Measurements from ENCODE around the gene PLCB4.

Gene PLCB4

GRCh38 chr20:9498322-9498721, 429.4 kb downstream of the PLCB4 start:
- DNase-seq (ENCODE audit: low read depth), result no peak

- no peak for DNase-seq (ENCODE audit: low read depth)
Measured at GRCh38 chr20:9499126-9499899, 430.4 kb downstream of the PLCB4 start.

- no peak for DNase-seq (ENCODE audit: low read depth)
Measured at GRCh38 chr20:9500121-9500520, 431.2 kb downstream of the PLCB4 start.

- DNase-seq (ENCODE audit: low read depth), result no peak
Measured at GRCh38 chr20:9501473-9501872, 432.6 kb downstream of the PLCB4 start.

GRCh38 chr20:9503526-9504245, 434.8 kb downstream of the PLCB4 start:
- DNase-seq (ENCODE audit: low read depth), result no peak

- DNase-seq (ENCODE audit: low read depth), result no peak
Measured at GRCh38 chr20:9506280-9506821, 437.5 kb downstream of the PLCB4 start.

GRCh38 chr20:9506964-9507369, 438.1 kb downstream of the PLCB4 start:
- DNase-seq (ENCODE audit: low read depth), result no peak

- DNase-seq (ENCODE audit: low read depth), result no peak
Measured at GRCh38 chr20:9507544-9508239, 438.8 kb downstream of the PLCB4 start.

- DNase-seq (ENCODE audit: low read depth), result no peak
Measured at GRCh38 chr20:9508240-9508661, 439.4 kb downstream of the PLCB4 start.

- no peak for DNase-seq (ENCODE audit: low read depth)
Measured at GRCh38 chr20:9508696-9509178, 439.9 kb downstream of the PLCB4 start.

- no peak for DNase-seq (ENCODE audit: low read depth)
Measured at GRCh38 chr20:9509246-9509645, 440.4 kb downstream of the PLCB4 start.

GRCh38 chr20:9510911-9511310, 442.0 kb downstream of the PLCB4 start:
- no peak for DNase-seq (ENCODE audit: low read depth)

- DNase-seq (ENCODE audit: low read depth), result no peak
Measured at GRCh38 chr20:9514072-9514460, 445.2 kb downstream of the PLCB4 start.

GRCh38 chr20:9514461-9515213, 445.8 kb downstream of the PLCB4 start, which contains the start of gene LAMP5:
LAMP5 (plus strand) TSS chr20:9514590; CDS start chr20:9514853, 263 bp downstream.
- DNase-seq (ENCODE audit: low read depth), result no peak

GRCh38 chr20:9515214-9515585, 446.3 kb downstream of the PLCB4 start:
- no peak for DNase-seq (ENCODE audit: low read depth)

- no peak for DNase-seq (ENCODE audit: low read depth)
Measured at GRCh38 chr20:9515741-9516233, 446.9 kb downstream of the PLCB4 start.

- no peak for DNase-seq (ENCODE audit: low read depth)
Measured at GRCh38 chr20:9516234-9516871, 447.5 kb downstream of the PLCB4 start.

GRCh38 chr20:9517297-9518162, 448.6 kb downstream of the PLCB4 start:
- no peak for DNase-seq (ENCODE audit: low read depth)

GRCh38 chr20:9518576-9519175, 449.8 kb downstream of the PLCB4 start:
- DNase-seq (ENCODE audit: low read depth), result no peak

GRCh38 chr20:9520086-9520485, 451.2 kb downstream of the PLCB4 start:
- DNase-seq (ENCODE audit: low read depth), result no peak

Data from amniotic epithelial cell (primary cell).